Measurements from ENCODE around the gene TERB2.
"Not testable (repeated sequence)": the region's sequence is repeated elsewhere in the genome, so short reads cannot be mapped to it uniquely, and the experiment has no call there.

TERB2 gene

DNA sequence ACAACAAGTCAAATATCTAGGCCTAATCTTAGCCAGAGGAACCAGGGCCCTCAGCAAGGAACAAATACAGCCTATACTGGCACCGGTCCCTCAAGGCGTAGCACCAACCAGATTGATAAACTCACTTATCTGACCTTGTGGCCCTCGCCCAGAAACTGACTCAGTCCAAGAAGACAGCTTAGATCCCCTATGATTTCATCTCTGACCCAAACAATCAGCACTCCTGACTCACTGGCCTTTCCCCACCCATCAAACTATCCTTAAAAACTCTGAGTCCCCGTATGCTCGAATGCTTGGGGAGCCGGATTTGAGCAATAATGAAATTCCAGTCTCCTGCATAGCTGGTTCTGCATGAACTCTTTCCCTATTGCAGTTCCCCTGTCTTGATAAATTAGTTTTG is 64.9 kb downstream of the TERB2 start:
- Mint-ChIP-seq H3K4me1 (ENCODE audit: low read depth) (peaks cover 8% of the 10 kb centered on the region), H3K9me3 (no peaks in the 10 kb centered on the region), H3K36me3 (ENCODE audit: low read depth) (no peaks in the 10 kb centered on the region), H3K27ac (no peak overlapping the region), H3K4me3 (peak overlapping the region; percentile 2), H3K27me3 (ENCODE audit: low read depth) (peaks cover 34% of the 10 kb centered on the region)
- no peak for DNase-seq (ENCODE audit: low spot score)

DNA sequence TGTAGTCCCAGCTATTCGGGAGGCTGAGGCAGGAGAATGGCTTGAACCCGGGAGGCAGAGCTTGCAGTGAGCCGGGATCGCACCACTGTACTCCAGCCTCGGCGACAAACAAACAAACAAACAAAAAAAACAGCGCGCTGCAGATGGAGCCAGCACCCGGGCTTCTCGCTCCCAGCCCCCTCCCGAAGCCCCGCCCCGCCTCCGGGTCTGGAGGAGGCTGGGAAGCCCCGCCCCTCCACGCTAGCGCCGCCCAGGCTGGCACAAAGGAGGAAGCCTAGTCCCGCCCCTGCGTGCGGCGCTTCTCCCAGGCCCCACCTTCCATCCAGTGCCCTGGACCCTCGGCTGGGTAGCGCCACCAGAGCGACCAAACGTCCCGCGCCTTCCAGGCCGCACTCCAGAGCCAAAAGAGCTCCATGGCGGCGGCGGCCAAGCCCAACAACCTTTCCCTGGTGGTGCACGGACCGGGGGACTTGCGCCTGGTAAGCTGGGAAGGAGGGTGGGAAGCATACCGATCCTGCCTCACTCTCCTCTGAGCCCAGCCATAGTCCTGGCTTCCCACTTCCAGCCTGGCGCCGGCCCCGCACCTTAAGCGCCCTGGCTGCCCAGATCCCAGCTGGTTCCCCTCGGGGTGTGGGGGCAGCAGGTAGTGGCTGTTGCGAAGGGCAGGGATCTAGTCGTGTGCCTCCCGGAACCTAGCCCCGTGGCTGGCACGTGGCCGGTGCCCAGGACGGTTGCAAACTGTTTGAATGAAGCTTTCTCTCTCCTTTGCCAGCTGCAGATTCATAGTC is 66.6 kb downstream of the TERB2 start, which contains the start of gene SORD:
Gene SORD (plus strand): TSS at position 325 of the 788 bp plus-strand sequence. CDS start 89 bp downstream, at position 414.
- H3K27me3 Mint-ChIP-seq (ENCODE audit: low read depth), result peaks cover 19% of the 10 kb centered on the region
- H3K4me1 Mint-ChIP-seq (ENCODE audit: low read depth), result peaks cover 8% of the 10 kb centered on the region
- H3K27ac Mint-ChIP-seq, result peak within 1 kb of the TSS; percentile 69
- no peaks in the 10 kb centered on the region for H3K36me3 Mint-ChIP-seq (ENCODE audit: low read depth)
- H3K9me3 Mint-ChIP-seq, result no peaks in the 10 kb centered on the region
- peak; percentile 89 for DNase-seq (ENCODE audit: low spot score)
- peak within 1 kb of the TSS; percentile 84 for H3K4me3 Mint-ChIP-seq

DNA sequence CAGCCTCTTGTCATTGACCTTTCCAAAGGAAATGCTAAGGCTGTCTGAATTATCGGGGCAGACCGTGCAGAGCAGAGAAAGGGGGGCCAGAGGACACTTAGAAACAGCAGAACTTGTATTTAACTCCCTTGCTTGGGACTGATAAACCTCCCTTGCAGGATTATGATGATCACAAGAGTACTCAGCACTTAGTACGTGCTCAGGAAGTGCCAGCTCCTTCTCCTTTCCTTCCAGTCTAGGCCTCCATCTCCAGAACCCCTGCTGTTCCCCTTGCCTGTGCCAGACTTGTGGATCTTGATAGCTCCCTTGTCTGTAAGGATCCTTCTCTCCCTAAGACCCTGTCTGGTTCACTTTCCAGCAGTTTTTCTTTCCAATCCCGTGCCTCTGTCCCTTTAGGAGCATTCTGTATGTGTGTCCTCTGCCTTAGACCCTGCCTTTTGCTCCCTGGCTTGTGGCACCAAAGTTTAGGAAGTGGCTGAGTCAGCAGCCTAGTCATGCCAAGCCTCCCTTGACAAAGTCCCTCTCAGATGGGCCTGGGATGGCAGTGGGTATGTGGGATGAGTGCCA is 67.3 kb downstream of the TERB2 start:
- Mint-ChIP-seq H3K27ac (peak overlapping the region; percentile 69), H3K27me3 (ENCODE audit: low read depth) (peaks cover 13% of the 10 kb centered on the region), H3K36me3 (ENCODE audit: low read depth) (no peaks in the 10 kb centered on the region), H3K4me3 (peak overlapping the region; percentile 84), H3K4me1 (ENCODE audit: low read depth) (peaks cover 8% of the 10 kb centered on the region), H3K9me3 (no peaks in the 10 kb centered on the region)
- DNase-seq (ENCODE audit: low spot score), result no peak

DNA sequence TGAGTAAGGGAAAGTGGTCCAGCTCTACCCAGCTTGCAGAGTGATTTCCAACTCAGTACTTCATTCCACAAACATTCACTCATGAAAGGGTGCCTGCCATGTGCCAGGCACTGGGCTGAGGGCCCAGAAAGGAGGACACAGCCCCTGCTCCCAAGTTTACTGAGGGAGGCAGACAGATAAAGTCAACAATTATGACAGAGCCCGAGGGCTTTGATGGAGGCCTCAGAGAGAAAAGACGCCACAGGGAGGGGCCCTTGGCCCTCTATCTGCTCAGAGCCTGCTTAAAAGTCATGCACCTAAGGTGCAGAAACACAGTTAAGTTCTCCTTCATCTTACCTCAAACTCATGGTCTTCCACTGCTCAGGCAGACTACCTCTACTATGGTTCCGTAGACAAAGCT is 68.2 kb downstream of the TERB2 start:
- not testable (repeated sequence) for H3K4me3 Mint-ChIP-seq; H3K27me3 Mint-ChIP-seq (ENCODE audit: low read depth); DNase-seq (ENCODE audit: low spot score); H3K36me3 Mint-ChIP-seq (ENCODE audit: low read depth); H3K9me3 Mint-ChIP-seq; H3K4me1 Mint-ChIP-seq (ENCODE audit: low read depth); H3K27ac Mint-ChIP-seq

DNA sequence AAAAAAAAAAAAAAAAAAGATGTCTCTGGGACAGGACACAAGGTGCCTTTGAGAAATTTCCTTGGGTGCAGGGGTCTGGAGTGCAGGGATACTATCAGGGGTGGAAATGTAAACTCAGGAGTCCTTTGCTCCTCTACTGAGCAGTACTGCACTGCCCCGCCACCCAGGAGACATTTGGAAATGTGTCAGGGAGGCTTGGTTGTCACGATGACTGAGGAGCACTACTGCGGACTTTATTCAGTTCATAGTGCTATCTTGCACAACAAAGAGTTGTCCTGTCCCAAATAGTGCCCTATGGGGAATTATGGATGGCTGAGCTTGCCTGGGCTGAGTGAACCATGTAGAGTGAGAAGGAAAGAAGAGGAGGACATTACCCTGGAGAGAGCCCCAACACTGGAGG is 69.1 kb downstream of the TERB2 start:
- H3K27me3 Mint-ChIP-seq (ENCODE audit: low read depth); H3K36me3 Mint-ChIP-seq (ENCODE audit: low read depth); DNase-seq (ENCODE audit: low spot score); H3K27ac Mint-ChIP-seq; H3K9me3 Mint-ChIP-seq; H3K4me3 Mint-ChIP-seq; H3K4me1 Mint-ChIP-seq (ENCODE audit: low read depth): not testable (repeated sequence)

DNA sequence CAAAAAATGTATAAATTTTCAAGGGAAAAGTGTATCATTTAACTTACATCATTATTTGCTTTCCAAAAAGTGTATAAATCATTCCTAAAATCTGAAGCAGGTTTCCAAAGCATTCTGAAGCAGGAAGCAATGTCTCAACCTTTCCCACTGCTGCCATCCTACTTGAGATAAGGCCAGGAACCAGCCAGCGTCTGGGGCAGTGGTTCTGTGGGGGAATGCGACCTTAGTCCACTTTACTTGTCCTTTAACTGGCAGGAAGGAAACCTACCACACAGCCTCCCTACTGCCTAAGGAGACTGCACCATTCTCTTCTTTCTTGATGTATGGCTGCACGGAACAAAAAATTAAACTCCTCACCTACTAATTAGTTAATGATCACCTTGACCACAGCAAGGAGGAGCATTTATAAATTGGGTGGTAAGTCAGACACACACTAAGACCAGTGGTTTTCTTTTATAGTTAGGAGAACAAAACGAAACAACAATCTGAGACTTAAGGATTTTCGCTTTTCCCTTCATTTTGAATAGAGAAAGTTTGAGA is 70.2 kb downstream of the TERB2 start:
- Mint-ChIP-seq H3K9me3 (no peaks in the 10 kb centered on the region), H3K27me3 (ENCODE audit: low read depth) (no peaks in the 10 kb centered on the region), H3K36me3 (ENCODE audit: low read depth) (peaks cover 7% of the 10 kb centered on the region), H3K4me1 (ENCODE audit: low read depth) (peaks cover 8% of the 10 kb centered on the region), H3K4me3 (no peak overlapping the region), H3K27ac (no peak overlapping the region)
- no peak for DNase-seq (ENCODE audit: low spot score)

DNA sequence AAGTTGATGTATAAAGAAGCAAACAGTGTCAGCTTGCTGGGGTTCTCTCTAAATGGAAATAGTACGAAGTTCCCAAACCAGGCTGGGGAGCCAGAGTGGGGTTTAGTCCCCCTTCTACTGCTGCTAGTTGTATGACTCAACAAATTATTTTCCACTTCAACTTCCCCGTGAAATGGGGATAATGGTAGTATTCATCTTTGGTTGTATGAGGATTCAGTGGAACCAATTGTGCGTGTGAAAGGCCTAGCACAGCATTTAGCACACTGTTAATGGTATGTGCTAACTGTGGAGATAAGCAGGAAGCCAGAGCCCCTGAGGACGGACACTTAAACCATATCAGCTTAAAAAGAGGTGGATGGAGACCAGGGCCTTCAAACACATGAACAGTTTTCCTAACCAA is 70.7 kb downstream of the TERB2 start:
- H3K9me3 Mint-ChIP-seq, result no peaks in the 10 kb centered on the region
- H3K4me3 Mint-ChIP-seq, result no peak overlapping the region
- DNase-seq (ENCODE audit: low spot score), result no peak
- H3K27me3 Mint-ChIP-seq (ENCODE audit: low read depth), result no peaks in the 10 kb centered on the region
- no peak overlapping the region for H3K27ac Mint-ChIP-seq
- peaks cover 7% of the 10 kb centered on the region for H3K36me3 Mint-ChIP-seq (ENCODE audit: low read depth)
- H3K4me1 Mint-ChIP-seq (ENCODE audit: low read depth), result peaks cover 8% of the 10 kb centered on the region

Data from T-helper 2 cell treated with Interferon-gamma antibody and Interleukin-4, amounts not matched to agents 5 μg/mL and 100 μg/mL, for 36 hours (primary cell).